ENCODE measurements around the gene PPP1R3F.

Gene PPP1R3F

GRCh38 chrX:49262603-49263002 is 7.0 kb upstream of the PPP1R3F start:
- TF ChIP-seq, protein P1, sequence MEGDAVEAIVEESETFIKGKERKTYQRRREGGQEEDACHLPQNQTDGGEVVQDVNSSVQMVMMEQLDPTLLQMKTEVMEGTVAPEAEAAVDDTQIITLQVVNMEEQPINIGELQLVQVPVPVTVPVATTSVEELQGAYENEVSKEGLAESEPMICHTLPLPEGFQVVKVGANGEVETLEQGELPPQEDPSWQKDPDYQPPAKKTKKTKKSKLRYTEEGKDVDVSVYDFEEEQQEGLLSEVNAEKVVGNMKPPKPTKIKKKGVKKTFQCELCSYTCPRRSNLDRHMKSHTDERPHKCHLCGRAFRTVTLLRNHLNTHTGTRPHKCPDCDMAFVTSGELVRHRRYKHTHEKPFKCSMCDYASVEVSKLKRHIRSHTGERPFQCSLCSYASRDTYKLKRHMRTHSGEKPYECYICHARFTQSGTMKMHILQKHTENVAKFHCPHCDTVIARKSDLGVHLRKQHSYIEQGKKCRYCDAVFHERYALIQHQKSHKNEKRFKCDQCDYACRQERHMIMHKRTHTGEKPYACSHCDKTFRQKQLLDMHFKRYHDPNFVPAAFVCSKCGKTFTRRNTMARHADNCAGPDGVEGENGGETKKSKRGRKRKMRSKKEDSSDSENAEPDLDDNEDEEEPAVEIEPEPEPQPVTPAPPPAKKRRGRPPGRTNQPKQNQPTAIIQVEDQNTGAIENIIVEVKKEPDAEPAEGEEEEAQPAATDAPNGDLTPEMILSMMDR (IDR thresholded peaks at IDR 0.05; ENCODE audit: low read depth, low read length): no peak
- DNase-seq (ENCODE audit: low read depth, low spot score): no peak
- in situ Hi-C loops (cut with HindIII; ENCODE audit: low sequenced_read_pairs): no loop called here
- no peak overlapping the region for H3K4me3 ChIP-seq (ENCODE audit: low read depth, low read length)

- DNase-seq (ENCODE audit: low read depth, low spot score): no peak
- TF ChIP-seq, protein P1 (IDR thresholded peaks at IDR 0.05; ENCODE audit: low read depth, low read length): no peak
- H3K4me3 ChIP-seq (ENCODE audit: low read depth, low read length): no peak overlapping the region
- in situ Hi-C loops (cut with HindIII; ENCODE audit: low sequenced_read_pairs): no loop called here
Observed at GRCh38 chrX:49263631-49264030, 6.0 kb upstream of the PPP1R3F start.

- TF ChIP-seq, protein P1 (IDR thresholded peaks at IDR 0.05; ENCODE audit: low read depth, low read length): no peak
- DNase-seq (ENCODE audit: low read depth, low spot score): no peak
- in situ Hi-C loops (cut with HindIII; ENCODE audit: low sequenced_read_pairs): no loop called here
Observed at GRCh38 chrX:49264460-49264859, 5.1 kb upstream of the PPP1R3F start, which contains the start of gene FOXP3. TSS of gene FOXP3 (minus strand) at chrX:49264710. CDS start at chrX:49258505, 6,205 bp downstream.

DNA sequence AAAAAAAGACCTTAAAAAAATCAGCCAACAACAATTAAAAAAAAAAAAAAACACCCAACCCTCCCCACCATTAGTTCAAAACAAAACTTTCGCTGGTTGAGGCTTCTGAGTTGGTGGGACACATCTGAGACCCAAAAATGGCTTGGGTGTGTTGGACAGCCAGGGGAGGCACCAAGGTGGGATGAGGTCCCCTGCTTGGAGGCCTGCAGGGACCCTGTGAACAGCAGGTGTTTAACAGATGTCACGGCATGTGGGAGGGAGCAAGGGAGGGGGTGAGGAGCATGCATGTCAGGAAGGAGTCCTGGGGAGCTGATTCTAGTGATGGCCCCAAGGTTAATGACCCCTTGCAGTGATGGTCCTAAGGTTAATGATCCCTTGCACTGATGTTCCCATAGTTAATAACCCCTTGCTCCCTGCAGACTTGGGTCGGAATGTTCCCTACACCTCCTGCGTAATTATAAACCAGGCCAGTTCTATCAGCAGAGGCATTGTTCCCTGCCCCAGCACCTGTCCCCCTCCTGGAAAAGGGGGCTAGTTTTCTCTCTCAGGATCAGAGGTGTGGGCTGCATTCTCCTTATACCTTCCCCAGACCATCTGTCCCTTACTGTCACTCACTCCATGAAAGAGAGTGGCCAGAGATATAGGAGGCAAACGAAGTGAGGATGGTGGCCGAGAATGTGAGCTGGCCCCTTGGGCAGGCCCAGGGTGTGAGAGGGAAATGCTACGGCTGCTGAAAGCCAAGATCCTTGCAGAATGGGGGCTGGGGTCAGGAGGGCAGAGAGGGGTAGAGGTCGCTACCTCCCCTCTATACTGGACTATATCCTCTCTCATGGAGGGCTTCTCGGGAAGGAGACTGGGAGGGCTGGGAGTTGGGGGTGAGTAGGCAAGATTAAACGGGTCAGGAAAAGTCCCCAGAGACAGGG is 2.8 kb upstream of the PPP1R3F start:
- TF ChIP-seq, protein P1 (IDR thresholded peaks at IDR 0.05; ENCODE audit: low read depth, low read length): no peak
- no peak for DNase-seq (ENCODE audit: low read depth, low spot score)
- H3K4me3 ChIP-seq (ENCODE audit: low read depth, low read length): no peak overlapping the region
- in situ Hi-C loops (cut with HindIII; ENCODE audit: low sequenced_read_pairs): no loop called here

More at GRCh38 chrX:49264460-49264859, 5.1 kb upstream of the PPP1R3F start, which contains the start of gene FOXP3:
- no peak within 1 kb of the TSS for H3K4me3 ChIP-seq (ENCODE audit: low read depth, low read length)

- DNase-seq (ENCODE audit: low read depth, low spot score): no peak
- peak overlapping the region; percentile 64 for H3K4me3 ChIP-seq (ENCODE audit: low read depth, low read length)
- in situ Hi-C loops (cut with HindIII; ENCODE audit: low sequenced_read_pairs): no loop called here
- TF ChIP-seq, protein P1 (IDR thresholded peaks at IDR 0.05; ENCODE audit: low read depth, low read length): no peak
Observed at GRCh38 chrX:49268702-49269009, 937 bp upstream of the PPP1R3F start.

DNA sequence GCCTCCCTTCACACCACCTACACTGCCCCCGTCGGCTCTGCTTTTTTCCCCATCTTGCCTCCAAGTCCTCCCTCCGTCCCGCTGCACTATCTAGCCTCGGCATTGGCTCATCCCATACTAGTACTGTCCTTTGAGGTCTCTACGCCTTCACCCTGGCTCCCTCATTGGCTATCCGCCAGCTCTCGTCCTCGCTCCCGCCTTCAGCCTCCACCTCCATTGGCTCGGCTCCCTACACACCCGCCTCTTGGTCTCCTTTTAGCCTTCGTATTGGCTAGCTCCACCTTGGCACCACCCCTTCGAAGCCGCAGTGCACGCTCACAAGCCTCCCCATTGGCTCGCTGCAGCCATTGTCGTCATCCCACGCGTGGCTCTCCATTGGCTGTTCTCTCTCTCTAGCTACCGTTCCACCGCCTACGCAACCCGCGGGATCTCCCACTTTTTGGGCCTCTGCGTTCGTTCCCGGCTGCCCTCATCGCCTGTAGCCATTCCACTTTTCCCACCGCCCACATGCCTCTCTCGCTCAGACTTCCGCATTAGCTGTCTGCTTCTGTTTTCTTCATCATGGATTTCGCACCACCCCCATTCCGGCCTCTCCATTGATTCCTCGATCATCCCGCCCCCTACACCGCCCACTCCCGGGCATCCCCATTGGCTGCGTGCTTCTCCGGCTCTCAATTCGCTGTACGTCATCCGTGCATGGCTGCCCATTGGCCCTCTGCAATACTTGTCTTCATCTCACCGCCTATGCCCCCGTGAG is 405 bp upstream of the PPP1R3F start:
- peak; percentile 97 for DNase-seq (ENCODE audit: low read depth, low spot score)
- TF ChIP-seq, protein P1 (IDR thresholded peaks at IDR 0.05; ENCODE audit: low read depth, low read length): no peak
- in situ Hi-C loops (cut with HindIII; ENCODE audit: low sequenced_read_pairs): no loop called here
- H3K4me3 ChIP-seq (ENCODE audit: low read depth, low read length): peak overlapping the region; percentile 64
